ENCODE results near the gene GRAMD4.

DNA sequence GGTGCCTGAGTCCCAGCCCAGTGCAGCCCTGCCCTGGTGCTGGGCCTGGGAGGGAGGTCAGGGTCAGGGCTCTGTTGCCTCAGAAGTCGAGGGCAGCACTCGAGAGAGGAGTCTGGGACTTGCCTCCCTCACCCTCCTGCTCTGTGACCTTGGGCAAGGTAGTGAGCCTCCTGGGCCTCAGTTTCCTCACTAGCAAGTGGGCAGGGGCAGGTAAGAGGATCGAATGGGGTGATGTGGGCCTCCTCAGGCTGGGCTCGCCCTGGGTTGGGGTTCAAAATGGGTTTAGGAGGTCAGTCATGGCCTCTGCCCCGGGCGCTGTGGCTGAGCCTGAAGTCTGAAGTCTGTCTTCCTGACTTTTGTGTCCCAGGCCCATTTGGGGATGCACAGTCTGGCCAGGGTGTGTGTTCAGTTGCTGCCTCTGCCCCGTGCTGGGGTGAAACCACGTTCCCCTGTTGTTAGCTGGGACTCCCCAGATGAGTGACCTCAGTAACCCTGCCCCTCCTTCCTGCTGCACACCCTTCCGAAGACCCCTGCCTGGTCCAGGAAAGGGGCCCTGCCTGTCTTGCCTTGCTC is 41.8 kb upstream of the GRAMD4 start:
- TF ChIP-seq CTCF (IDR thresholded peaks at IDR 0.05; ENCODE audit: low read length): no peak
- TF ChIP-seq EZH2 (optimal IDR thresholded peaks at IDR 0.05; ENCODE audit: low read depth, low read length): no peak
- no peak for TF ChIP-seq EZH2phosphoT487 (IDR thresholded peaks at IDR 0.05; ENCODE audit: low read length)

Measured in MM.1S (cell line).